Subcutaneous adipose tissue (tissue), 4 donors: ENCODE data around the gene DLG2. TPM values are rescaled to one million over a fixed set of nuclear protein-coding genes. Genes with fewer than 3 reads are reported as not detected.

ENCODE experiments used
- CTCF ChIP-seq: fragments of 450-650 bp; IDR thresholded peaks from one replicate; pipeline ENCODE4 v1.5.1; 2016; ENCODE audit warnings: low read depth, mild to moderate bottlenecking, control low read depth, antibody characterized with exemption, moderate library complexity
- total RNA-seq, 4 donors: library from RNA; depleted of rRNA; stranded (reverse); fragments of >200 nt; gene quantifications; one replicate each; pipeline ENCODE4 v1.1.0, GENCODE V29; 2016

Gene DLG2
- total RNA-seq, 4 donors from 2014 or later = 3.6 to 7.0 (median 6.1) TPM

GRCh38 chr11:85316967-85317366 lies 310.2 kb downstream of the DLG2 start:
- no peak for TF ChIP-seq CTCF

GRCh38 chr11:85313741-85314140 lies 313.4 kb downstream of the DLG2 start:
- no peak for TF ChIP-seq CTCF

GRCh38 chr11:85310479-85310878 lies 316.7 kb downstream of the DLG2 start:
- no peak for TF ChIP-seq CTCF

GRCh38 chr11:85307366-85307765 lies 319.8 kb downstream of the DLG2 start:
- no peak for TF ChIP-seq CTCF

- TF ChIP-seq CTCF = no peak
Observed at GRCh38 chr11:85301895-85302678, 325.1 kb downstream of the DLG2 start.

- TF ChIP-seq CTCF = no peak
Observed at GRCh38 chr11:85299258-85299942, 327.7 kb downstream of the DLG2 start.

- TF ChIP-seq CTCF = no peak
Observed at GRCh38 chr11:85295694-85296271, 331.4 kb downstream of the DLG2 start.
